DMS53 treated with DMSO at 0.1 percent for 48 hours (cell line): ENCODE results near the gene SBF2.
"Not testable (repeated sequence)": the region's sequence is repeated elsewhere in the genome, so short reads cannot be mapped to it uniquely, and the experiment has no call there.

ENCODE experiments used
- DNase-seq: peaks from one replicate; lab custom pipeline; 2025; ENCODE audit not compliant: unreplicated experiment; lab: John Stamatoyannopoulos, UW

SBF2 gene

DNA sequence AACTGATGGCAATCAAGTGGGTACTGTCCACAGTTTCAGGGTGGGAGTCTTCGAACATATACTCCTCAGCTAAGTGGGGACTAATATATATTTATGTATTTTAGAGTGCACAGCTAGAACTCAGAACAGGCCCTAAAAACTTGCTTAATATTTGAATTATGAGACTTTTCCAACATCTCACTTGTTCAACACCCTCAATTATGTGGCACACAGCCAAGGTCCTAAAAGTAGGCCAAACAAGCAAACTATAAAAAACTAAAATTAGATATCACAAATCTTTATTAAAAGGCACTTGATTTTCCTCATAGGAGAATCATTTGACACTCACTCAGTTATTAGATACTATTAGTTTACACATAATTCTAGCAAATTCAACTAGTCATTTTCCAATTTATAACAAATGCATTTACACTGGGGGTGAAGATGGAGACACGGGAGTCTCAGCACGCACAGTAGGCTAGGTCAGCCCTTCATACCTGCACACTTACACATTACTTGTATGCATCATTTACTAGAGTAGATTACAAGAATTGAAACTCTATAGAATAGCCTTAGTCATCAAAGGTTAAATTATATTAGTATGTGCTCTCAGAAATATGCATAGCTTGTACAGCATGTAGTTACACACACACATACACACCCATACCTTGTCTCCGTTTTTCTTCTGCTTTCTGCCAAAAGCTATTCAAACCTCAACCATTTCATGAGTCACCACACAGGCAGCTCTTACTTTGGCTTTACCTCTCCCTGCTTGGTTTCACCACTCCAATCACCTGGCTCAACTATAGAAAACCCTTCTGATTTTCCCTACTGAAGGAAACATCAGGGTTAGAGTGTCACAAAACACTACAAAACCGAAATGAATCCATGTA, 171.5 kb downstream of the SBF2 start:
- no peak for DNase-seq

DNA sequence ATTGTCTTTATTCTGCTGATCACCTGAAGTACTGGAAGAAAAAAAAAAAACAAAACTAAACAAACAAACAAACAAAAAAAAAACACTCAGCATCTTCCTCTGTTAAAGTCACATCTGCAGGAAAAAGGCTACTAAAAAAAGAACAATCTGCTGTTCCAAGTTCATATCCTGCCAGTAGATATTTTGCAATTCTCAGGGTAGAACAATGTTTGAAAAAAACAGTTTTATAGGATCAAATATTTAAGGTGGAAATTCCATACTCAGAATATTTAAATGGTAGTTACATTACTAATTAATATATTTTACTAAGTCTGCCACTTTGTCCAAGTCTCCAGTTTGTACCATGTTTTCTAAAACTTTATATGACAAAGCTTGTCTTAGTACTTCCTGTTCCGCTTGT, 175.2 kb downstream of the SBF2 start:
- no peak for DNase-seq

DNA sequence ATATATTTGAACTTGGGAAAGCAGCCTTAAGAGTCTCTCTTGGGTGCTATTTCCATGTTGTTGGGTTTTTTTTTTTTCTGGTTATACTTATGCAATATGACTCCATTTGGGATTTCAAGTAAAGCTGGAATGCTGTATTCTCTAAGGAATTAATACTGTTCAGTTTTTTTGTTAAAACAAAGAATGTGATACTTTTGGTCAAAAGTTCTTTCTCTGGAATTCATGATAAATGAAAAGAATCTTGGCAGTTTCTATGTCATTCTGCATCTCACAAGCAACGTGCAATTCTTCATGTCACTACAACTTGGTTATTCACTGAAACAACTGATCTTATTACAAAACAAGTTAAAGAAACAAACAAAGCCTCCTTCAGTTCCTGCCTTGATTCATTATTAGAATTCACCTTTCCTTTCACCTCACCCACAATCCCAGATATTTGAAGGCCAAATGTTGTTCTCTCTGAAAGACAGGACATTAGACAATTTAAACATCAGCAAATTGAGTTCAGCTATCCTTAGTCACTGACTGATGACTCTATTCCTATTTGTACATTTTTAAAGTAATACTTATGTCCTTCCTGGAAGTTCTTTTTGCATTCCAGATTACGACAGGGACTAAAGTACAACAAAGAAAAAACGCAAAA, 176.2 kb downstream of the SBF2 start:
- no peak for DNase-seq

DNA sequence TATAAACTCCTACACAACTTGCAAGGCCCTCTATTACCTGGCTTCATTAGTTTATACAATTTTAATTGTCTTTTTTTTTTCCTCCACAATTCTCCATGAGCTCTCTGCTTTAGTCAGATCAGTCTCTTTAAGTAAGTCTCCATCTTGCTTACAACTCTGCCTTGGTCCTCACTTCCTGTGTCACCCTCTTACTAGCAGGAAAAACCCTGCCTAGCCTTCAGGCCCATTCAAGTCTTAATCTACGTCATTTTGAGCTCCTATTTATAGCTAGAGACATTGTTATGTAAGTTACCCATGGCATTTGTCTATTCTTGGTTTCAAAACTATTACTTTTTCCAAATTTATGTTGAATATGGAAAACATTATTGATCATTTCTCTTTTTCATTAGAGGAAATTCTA, 177.4 kb downstream of the SBF2 start:
- no peak for DNase-seq

DNA sequence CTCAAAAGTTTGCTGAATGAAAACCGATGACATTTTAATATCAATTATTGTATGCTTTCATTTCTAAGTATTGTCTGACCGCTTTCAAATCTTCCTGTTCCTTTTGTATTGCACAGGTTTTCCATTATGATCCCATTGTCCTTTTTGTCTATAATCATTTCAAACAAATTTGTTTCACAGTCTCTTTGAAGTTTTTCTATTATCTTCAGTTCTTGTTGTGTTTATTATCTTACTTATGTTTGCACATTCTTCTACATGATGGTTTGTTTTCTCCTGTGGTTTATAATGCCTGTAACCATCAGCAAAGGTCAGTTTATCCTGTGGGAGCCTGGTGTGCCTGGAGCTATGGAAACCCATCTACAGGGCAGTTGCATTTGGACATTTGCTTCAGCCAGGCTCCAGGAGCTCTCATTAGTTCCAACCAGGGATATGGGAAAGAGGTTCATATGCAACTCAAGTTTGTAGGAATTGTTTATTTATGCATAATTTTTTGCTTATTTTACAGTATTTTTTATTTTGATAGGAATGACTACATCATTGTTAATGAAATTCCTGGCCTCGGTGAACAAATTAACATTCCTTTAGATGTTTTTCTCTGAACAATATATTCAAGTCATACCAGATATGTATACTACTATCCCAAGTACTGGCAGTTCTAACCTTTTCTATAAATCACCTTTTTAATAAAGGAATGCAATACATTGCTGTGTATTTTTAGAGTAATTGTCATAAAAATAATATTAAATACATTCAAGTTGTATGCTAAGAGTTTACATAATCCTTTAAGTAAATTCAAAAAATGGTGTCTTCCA, 179.2 kb downstream of the SBF2 start:
- DNase-seq, result no peak

DNA sequence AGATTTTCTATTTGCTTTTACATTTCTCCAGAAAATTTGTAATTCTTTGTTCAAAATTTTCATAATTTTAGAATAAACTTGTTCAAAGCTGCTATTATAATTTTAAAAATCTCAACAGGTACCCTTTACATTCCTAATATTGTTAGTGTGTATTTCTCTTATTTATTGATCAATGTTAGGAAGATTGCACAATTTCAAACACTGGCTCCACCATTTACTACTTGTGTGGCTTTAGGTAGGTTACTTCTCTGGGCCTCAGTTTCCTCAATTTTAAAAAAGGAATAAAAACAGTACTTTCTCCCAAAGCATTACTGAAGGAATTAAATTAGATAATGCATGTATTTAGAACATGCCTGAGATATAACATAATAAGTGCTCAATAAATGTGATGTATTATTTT, 180.2 kb downstream of the SBF2 start:
- DNase-seq, result no peak

DNA sequence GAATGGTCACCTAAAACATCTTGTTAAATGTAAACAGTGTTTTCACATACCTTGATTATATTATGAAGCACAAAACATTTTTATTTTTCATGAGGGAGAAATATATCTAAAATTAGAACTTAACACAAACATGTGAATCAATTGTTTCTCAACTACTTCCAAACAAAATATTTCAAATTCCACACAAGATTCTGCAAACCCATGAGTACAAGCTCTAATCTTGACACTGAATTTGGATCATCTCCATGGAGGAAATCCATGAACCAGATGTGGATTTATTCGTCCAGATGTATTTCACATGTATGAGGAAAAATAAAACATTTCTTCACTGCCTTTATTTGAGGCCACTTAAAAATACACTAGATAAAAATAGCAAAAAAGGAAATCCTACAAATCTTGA, 184.2 kb downstream of the SBF2 start:
- DNase-seq, result no peak

- no peak for DNase-seq
Measured at GRCh38 chr11:10108915-10109680, 184.9 kb downstream of the SBF2 start.

DNA sequence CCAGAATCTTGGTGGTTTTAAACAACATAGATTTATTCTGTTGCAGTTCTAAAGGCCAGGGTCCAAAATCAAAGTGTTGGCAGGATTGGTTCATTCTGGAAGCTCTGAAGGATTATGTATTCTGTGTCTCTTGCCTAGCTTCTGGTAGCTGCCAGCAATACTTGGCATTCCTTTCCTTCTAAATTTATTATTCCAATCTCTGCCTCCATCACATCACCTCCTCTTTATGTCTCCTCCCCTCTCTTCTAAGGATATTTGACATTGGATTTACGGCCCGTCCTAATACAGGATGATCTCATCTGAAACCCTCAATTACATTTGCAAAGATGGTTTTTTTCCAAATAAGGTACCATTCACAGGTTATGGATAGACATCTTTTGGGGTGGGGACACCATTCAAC, 186.5 kb downstream of the SBF2 start:
- no peak for DNase-seq

DNA sequence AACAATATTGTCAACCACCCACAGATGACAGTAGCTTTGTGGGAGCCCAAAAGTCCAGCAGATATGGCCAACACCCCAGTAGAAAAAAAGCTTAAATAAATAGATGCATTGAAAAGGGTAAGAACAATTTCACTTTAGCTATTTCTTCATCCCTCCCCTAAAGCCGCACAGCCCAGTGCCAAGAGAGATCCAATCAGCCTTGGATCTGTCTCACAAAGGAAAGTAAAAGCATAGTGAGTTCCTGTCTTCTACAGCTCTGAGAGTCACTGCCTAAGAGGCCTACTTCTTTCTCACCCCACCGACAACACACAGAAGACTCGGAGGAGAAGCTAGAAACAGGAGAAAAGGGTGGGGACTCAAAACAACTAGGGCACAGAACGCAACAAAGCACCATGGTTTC, 196.4 kb downstream of the SBF2 start:
- no peak for DNase-seq

DNA sequence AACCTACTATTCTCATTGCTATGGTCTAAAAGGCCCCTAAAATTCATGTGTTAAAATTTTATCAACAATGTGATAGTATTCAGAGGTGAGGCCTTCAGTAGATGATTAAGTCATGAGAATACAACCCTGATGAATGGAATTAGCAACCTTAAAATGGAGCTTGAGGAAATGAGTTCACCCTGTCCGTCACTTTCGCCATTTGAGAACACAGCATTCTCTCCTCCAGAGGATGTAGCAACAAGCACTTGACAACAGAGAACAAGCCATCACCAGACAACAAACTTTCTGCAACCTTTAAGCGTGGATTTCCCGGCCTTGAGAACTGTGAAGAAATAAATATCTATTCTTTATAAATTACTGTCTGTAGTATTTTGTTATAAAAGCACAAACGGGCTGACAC, 197.0 kb downstream of the SBF2 start:
- no peak for DNase-seq

DNA sequence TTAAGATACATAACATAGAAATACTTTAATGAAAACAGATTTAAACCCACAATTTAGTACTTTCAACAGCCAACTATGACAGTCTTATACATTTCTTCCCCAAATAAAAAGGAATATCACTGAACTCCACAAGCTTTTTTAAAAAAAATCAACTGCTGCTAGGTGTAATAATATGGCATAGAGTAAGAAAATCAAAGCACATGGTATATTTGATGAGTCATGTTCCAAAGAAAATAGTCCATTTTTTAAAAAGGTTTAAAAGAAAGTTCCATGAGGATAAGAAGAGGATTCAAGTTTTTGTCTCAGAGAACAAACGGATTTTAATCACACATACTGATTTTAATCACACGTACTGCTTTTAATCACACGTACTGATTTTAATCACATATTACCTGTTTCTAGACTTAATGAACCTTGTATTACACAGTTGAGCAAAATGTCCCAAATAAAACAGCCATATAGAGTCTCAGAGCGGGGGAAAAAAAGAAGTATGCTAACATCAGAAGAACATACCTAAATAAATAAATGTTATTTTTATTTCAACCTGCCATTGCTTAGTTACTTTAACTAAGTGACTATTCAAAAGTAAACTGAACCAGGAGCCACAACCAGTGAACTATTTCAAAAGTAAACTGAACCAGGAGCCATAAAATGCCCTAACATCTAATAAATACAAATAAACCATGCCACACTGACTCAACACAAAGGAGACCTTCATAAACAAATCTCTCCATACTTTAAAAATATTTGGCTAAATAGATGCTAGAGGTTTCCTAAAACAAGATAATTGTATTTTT, 198.4 kb downstream of the SBF2 start:
- no peak for DNase-seq

- no peak for DNase-seq
Measured at GRCh38 chr11:10092426-10092825, 201.6 kb downstream of the SBF2 start.

DNA sequence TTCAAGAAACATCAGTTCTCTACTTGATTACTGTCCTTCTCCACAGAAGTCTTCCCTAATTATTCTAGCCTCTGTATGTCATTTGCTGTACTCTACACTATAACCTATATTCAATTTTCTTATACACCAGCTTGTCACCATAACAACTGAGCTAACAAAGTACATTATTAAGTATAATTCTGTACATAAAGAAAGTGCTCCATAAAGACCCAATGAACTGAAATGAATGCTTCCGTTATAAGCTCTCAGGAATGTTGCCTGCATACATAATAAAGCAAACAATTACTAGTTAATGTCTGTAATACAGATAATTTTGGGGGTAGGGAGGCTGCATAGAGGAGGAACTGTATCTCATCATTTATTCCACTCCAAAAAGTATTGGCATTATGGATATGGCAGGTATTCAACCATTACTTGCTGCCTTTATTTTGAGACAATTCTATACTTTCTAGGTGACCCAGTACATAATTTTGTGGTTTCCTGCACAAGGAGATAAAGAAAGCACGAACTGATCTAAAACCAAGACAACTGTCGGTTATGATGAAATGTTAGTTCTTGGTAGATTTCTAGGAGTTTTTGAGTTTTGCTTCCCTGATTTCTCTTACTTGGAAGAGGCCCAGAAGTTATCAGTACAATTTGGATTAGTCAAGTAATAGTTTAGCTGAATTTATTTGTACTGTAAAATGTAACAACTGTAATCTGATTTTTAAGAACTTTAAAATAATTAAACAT, 202.5 kb downstream of the SBF2 start:
- no peak for DNase-seq

- DNase-seq, result not testable (repeated sequence)
Measured at GRCh38 chr11:10087923-10088225, 206.1 kb downstream of the SBF2 start.

- DNase-seq, result no peak
Measured at GRCh38 chr11:10087186-10087922, 206.7 kb downstream of the SBF2 start.

DNA sequence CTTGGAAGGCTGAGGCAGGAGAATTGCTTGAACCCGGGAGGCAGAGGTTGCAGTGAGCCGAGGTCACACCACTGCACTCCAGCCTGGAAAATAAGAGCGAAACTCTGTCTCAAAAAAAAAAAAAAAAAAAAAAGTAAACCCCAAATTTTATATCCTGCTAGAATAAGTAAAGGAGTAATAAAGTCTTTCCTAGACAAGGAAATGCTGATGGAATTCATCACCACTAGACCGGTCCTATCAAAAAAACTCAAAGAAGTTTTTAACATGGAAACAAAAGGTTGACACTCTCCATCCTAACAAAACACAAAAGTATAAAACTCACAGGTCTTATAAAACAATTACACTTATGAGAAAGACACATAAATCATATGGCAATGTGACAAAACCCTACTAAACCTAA, 213.9 kb downstream of the SBF2 start:
- no peak for DNase-seq

DNA sequence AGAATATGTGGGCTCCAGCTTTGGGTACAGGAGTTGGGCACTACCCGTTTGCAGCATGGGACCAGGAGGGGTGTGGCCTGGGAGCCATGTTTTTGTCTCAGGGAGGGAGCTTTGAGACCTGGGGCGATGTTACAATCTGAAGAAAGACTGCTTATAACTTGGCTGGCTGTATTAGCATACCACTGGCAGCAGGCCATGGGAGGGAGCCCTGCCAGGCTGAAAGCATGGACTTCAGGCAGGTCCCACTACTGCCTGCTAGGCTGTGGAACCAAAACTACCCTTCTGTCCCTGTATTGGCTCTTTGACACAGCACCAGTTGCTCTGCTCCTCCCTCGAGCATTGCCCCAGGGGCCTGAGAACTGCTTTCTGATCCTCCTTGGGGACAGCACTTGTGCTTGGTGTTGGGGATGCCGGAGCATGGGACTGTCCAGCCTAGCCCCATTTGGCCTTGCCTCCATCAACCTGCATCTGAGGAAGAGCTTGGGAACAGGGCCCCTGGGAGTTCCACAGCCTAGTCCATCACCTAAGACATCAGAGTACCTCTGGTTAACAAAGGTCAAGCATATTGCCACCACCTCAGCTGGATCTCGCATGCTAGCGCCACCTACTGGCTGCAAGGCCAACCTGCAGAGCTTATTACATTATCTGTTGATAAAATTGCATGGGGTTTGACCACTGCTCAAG, 217.4 kb downstream of the SBF2 start:
- peak; percentile 25 for DNase-seq

DNA sequence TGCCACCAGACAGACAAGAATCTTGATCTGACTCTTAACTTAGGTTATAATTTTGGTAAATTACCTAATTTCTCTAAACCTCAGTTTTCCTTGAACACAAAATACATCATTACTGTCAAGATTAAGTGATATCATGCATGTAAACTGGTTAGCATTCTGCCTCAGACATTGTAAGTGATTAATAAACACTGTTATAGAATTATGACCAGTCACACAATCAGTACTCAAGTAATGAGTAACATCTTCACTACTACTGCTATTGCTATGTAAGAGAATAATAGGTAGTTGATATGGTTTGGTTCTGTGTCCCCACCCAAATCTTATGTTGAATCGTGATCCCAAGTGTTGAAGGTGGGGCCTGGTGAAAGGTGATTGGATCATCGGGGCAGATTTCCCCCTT, 218.9 kb downstream of the SBF2 start:
- no peak for DNase-seq
